Trophoblast cell (in vitro differentiated cells and primary cell): ENCODE data around the gene PLEKHM2.

Source experiments
- DNase-seq, 2 donors: peaks; one replicate each; pipeline ENCODE4 v3.0.0-alpha.2; 2016
- H2AFZ ChIP-seq: 2 replicates; pipeline ENCODE4 v1.6.1; 2013; ENCODE audit warnings: low read length, moderate library complexity, mild to moderate bottlenecking; ENCODE audit not compliant: insufficient read depth, poor library complexity
- H2AK5ac ChIP-seq: 2 replicates; pipeline ENCODE4 v1.6.1; 2013; ENCODE audit warnings: mild to moderate bottlenecking, low read length
- H2BK120ac ChIP-seq: 2 replicates; pipeline ENCODE4 v1.6.1; 2013; ENCODE audit warnings: low read length, mild to moderate bottlenecking, moderate library complexity; ENCODE audit not compliant: insufficient read depth, poor library complexity
- H2BK12ac ChIP-seq: 2 replicates; pipeline ENCODE4 v1.6.1; 2013; ENCODE audit warnings: mild to moderate bottlenecking, low read length, moderate library complexity
- H2BK5ac ChIP-seq: 2 replicates; pipeline ENCODE4 v1.6.1; 2013; ENCODE audit warnings: low read length, low read depth, moderate library complexity, mild to moderate bottlenecking; ENCODE audit not compliant: poor library complexity
- H3K14ac ChIP-seq: 2 replicates; pipeline ENCODE4 v1.6.1; 2013; ENCODE audit warnings: mild to moderate bottlenecking, low read length
- H3K18ac ChIP-seq: 2 replicates; pipeline ENCODE4 v1.6.1; 2013; ENCODE audit warnings: mild to moderate bottlenecking, low read length
- H3K23ac ChIP-seq: 2 replicates; pipeline ENCODE4 v1.6.1; 2013; ENCODE audit warnings: low read length
- H3K27ac ChIP-seq: 2 replicates; pipeline ENCODE4 v1.5.1; 2013; ENCODE audit warnings: low read depth, mild to moderate bottlenecking, inconsistent platforms, low read length, moderate library complexity
- H3K27me3 ChIP-seq: 2 replicates; pipeline ENCODE4 v1.6.1; 2013; ENCODE audit warnings: inconsistent platforms, mild to moderate bottlenecking, low read length, moderate library complexity; ENCODE audit not compliant: insufficient read depth
- H3K36me3 ChIP-seq, 2 experiments: 1 replicate in 1 of 2; 2 replicates in 1 of 2; pipeline ENCODE4 v1.6.1; 2013; ENCODE audit warnings: low read length in 2 of 2, mild to moderate bottlenecking in 2 of 2, moderate library complexity in 1 of 2; ENCODE audit not compliant: insufficient read depth in 2 of 2, control insufficient read depth in 1 of 2
- H3K4ac ChIP-seq: 2 replicates; pipeline ENCODE4 v1.6.1; 2013; ENCODE audit warnings: low read depth, mild to moderate bottlenecking, low read length, moderate library complexity
- H3K4me1 ChIP-seq, 2 experiments: 1 replicate in 1 of 2; 2 replicates in 1 of 2; pipeline ENCODE4 v1.6.1; 2013; ENCODE audit warnings: low read length in 2 of 2, mild to moderate bottlenecking in 2 of 2, moderate library complexity in 1 of 2; ENCODE audit not compliant: insufficient read depth in 2 of 2, control insufficient read depth in 1 of 2
- H3K4me2 ChIP-seq: 2 replicates; pipeline ENCODE4 v1.6.1; 2013; ENCODE audit warnings: inconsistent platforms, mild to moderate bottlenecking, low read length, moderate library complexity
- H3K4me3 ChIP-seq: 2 replicates; pipeline ENCODE4 v1.5.1; 2013; ENCODE audit warnings: mild to moderate bottlenecking, low read depth, low read length, inconsistent platforms
- H3K79me1 ChIP-seq: one replicate; pipeline ENCODE4 v1.6.1; 2013; ENCODE audit warnings: low read length
- H3K79me2 ChIP-seq: 2 replicates; pipeline ENCODE4 v1.6.1; 2013; ENCODE audit warnings: low read length, mild to moderate bottlenecking; ENCODE audit not compliant: control insufficient read depth, insufficient read depth, poor library complexity
- H3K9ac ChIP-seq: 2 replicates; pipeline ENCODE4 v1.6.1; 2013; ENCODE audit warnings: mild to moderate bottlenecking, low read length
- H3K9me3 ChIP-seq: 2 replicates; pipeline ENCODE4 v1.6.1; 2013; ENCODE audit warnings: low read depth, mild to moderate bottlenecking, control low read depth, inconsistent platforms, low read length; ENCODE audit not compliant: insufficient read depth
- H4K12ac ChIP-seq: 2 replicates; pipeline ENCODE4 v1.6.1; 2013; ENCODE audit warnings: low read depth, mild to moderate bottlenecking, low read length, moderate library complexity
- H4K8ac ChIP-seq: 2 replicates; pipeline ENCODE4 v1.6.1; 2013; ENCODE audit warnings: low read depth, mild to moderate bottlenecking, low read length, moderate library complexity
- H4K91ac ChIP-seq: one replicate; pipeline ENCODE4 v1.6.1; 2013; ENCODE audit warnings: low read depth, mild to moderate bottlenecking, low read length, moderate library complexity
- WGBS: extraction: QIAGEN DNeasy Blood & Tissue Kit; methylation state at CpG from one replicate; pipeline ENCODE4 v1.1.7; 2013; ENCODE audit warnings: missing lambda C conversion rate; ENCODE audit not compliant: insufficient read length, insufficient coverage; ENCODE audit errors: extremely low coverage; 5-methylcytosine and 5-hydroxymethylcytosine counted together

The PLEKHM2 gene

DNA sequence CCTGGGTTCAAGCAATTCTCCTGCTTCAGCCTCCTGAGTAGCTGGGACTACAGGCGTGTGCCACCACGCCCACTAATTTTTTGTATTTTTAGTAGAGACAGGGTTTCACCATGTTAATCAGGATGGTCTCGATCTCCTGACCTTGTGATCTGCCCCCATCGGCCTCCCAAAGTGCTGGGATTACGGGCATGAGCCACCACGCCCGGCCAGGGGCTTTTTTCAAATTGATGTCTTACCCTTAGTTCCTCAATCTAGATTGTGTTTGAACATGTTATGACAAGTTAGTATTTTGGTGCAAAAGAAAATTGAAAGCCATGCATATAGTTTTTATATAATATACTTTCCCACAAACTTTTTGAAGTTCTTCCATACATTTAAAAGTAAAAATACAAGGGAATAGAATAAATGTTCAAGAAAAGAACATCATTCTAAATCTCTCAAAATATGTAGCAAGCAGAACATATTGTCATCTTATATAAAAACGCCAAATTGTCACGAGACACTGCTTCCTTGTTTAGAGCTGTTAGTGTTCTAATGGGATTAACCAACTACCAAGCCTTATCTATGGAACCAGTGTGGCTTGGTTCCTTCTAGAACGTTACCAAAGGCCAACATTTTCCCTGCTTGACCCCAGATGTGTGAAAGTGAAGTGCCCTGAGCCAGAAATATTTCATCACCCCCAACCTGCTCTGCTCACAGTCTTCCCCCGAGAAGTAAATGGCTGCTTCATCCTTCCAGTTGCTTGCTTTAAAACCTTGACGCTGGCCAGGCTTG is 9.5 kb upstream of the PLEKHM2 start:
- Histone ChIP-seq H4K8ac (no peak overlapping the region), H3K4me3 (no peak overlapping the region), H4K91ac (no peak overlapping the region), H3K36me3 (no peaks in the 10 kb centered on the region), H4K12ac (no peak overlapping the region), H3K27me3 (no peaks in the 10 kb centered on the region), H3K9me3 (peaks cover 4% of the 10 kb centered on the region), H3K9ac (no peak overlapping the region), H2AK5ac (no peak overlapping the region), H3K4me1 (peaks cover 0 to 3% of the 10 kb centered on the region in 2 experiments), H3K23ac (no peak overlapping the region), H3K79me2 (no peaks in the 10 kb centered on the region), H3K4ac (no peak overlapping the region), H3K14ac (no peak overlapping the region), H3K27ac (no peak overlapping the region), H3K4me2 (no peak overlapping the region), H3K18ac (no peak overlapping the region), H3K79me1 (no peaks in the 10 kb centered on the region), H2BK5ac (no peak overlapping the region), H2AFZ (no peak overlapping the region), H2BK12ac (no peak overlapping the region), H2BK120ac (no peak overlapping the region)
- WGBS: no CpG with 5 or more reads among the region's 12 CpGs
- no peak for DNase-seq

DNA sequence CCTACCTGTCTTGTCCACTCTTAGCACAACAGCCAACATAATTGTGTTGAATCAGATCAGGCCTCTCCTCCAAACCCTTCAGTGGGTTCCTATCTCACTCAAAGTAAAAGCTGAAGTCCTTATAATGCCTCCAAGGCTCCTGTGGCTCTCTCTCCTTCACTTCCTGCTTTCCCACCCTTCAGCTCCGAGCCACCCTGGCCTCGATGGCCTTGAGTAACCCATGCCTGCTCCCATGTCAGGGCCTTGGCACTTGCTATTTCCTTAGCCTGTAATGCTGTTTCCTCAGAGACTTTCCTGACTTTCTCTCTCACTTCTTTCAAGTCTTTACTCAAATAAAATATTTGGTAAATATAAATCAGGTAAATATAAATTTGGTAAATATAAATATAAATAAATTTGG is 8.1 kb upstream of the PLEKHM2 start:
- DNase-seq: no peak
- Histone ChIP-seq H3K27me3 (no peaks in the 10 kb centered on the region), H3K79me1 (no peaks in the 10 kb centered on the region), H3K18ac (no peak overlapping the region), H2BK12ac (no peak overlapping the region), H3K9me3 (peaks cover 4% of the 10 kb centered on the region), H2BK5ac (no peak overlapping the region), H3K27ac (no peak overlapping the region), H3K79me2 (no peaks in the 10 kb centered on the region), H3K4me3 (no peak overlapping the region), H3K36me3 (no peaks in the 10 kb centered on the region), H3K23ac (no peak overlapping the region), H3K4ac (no peak overlapping the region), H2AFZ (no peak overlapping the region), H4K12ac (no peak overlapping the region), H3K4me2 (no peak overlapping the region), H4K91ac (no peak overlapping the region), H3K14ac (no peak overlapping the region), H3K4me1 (peaks cover 2 to 8% of the 10 kb centered on the region in 2 experiments), H4K8ac (no peak overlapping the region), H2BK120ac (no peak overlapping the region), H3K9ac (no peak overlapping the region), H2AK5ac (no peak overlapping the region)
- no CpG with 5 or more reads among the region's 2 CpGs for WGBS

DNA sequence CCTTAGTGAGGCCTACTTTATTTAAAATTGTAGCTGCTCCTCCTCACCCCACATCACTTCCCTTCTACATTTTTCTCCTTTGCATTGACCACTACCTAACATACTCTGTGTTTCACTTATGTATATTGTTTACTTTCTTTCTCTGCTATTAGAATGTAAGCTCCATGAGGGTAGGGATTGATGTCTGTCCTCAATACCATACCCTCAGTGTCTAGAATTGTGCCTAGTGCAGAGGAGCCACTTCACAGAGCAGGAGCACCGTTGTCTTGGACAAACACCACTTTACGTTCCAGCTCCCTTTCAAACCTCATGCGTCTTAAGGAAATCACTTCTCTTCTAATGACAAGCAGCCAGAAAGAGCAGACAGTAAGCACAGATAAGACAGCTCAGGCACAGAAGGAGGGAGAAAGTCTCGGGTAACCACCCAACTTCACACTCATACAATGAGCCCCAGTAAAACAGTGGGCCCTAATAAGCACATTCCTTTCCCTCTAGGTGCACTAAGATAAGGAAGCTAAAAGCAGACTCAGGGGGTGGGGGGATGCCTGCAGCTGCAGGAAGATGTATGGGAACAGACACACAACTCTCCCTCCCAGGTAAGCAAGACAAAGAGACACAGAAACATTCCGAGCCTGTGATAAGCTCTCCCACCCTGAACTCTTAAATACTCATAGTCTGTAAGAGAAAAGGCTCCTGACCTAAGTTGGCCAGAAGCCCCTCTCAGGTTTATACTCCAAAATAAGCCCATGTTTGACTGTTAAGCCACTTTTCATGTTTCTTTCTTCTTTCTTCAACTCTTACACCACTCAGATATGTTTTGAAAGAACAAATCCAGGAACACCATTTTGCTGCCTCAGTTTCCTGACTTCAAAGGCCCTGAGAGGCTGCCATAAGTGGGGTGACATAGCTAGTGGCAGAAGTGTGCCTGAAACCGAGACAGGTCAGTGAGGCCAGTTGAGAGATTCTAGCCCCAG is 7.1 kb upstream of the PLEKHM2 start:
- Histone ChIP-seq H3K4me2 (no peak overlapping the region), H3K23ac (no peak overlapping the region), H2BK12ac (peak overlapping the region; percentile 52), H3K9ac (no peak overlapping the region), H3K27me3 (no peaks in the 10 kb centered on the region), H4K12ac (no peak overlapping the region), H2BK5ac (no peak overlapping the region), H3K4me1 (peaks cover 6 to 13% of the 10 kb centered on the region in 2 experiments), H2AFZ (no peak overlapping the region), H4K8ac (no peak overlapping the region), H2BK120ac (no peak overlapping the region), H3K4ac (no peak overlapping the region), H4K91ac (no peak overlapping the region), H3K9me3 (peaks cover 4% of the 10 kb centered on the region), H3K27ac (peak overlapping the region; percentile 34), H3K79me2 (no peaks in the 10 kb centered on the region), H3K14ac (no peak overlapping the region), H3K36me3 (no peaks in the 10 kb centered on the region), H3K4me3 (no peak overlapping the region), H3K18ac (no peak overlapping the region), H2AK5ac (no peak overlapping the region), H3K79me1 (peaks cover 2% of the 10 kb centered on the region)
- no peak for DNase-seq
- WGBS: no CpG with 5 or more reads among the region's 6 CpGs

DNA sequence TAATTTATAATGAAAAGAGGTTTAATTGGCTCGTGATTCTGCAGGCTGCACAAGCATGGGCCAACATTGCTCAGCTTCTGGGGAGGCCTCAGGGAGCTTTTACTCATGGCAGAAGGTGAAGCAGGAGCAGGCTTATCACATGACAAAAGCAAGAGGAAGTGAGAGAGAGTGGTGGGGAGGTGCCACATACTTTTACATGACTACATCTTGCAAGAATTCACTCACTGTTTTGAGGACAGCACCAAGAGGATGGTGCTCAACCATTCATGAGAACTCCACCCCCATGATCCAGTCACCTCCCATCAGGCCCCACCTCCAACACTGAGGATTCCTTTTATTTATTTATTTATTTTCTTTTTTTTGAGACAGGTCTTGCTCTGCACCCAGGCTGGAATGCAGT is 5.5 kb upstream of the PLEKHM2 start:
- H3K79me2 ChIP-seq: no peaks in the 10 kb centered on the region
- H4K8ac ChIP-seq: no peak overlapping the region
- no peak overlapping the region for H3K23ac ChIP-seq

More for the DNA sequence above, 5.5 kb upstream of the PLEKHM2 start:
- no peak overlapping the region for H3K4ac ChIP-seq
- no peak overlapping the region for H3K4me2 ChIP-seq
- no peak overlapping the region for H2AFZ ChIP-seq
- no peak overlapping the region for H2AK5ac ChIP-seq
- no peak overlapping the region for H4K12ac ChIP-seq
- H3K14ac ChIP-seq: no peak overlapping the region
- no peak overlapping the region for H2BK12ac ChIP-seq
- no CpG with 5 or more reads among the region's 1 CpG for WGBS
- H3K4me3 ChIP-seq: no peak overlapping the region
- H4K91ac ChIP-seq: no peak overlapping the region
- peaks cover 4% of the 10 kb centered on the region for H3K9me3 ChIP-seq
- DNase-seq: peak; percentile 85 to 88
- H3K18ac ChIP-seq: no peak overlapping the region
- H3K9ac ChIP-seq: no peak overlapping the region
- no peak overlapping the region for H2BK120ac ChIP-seq
- H3K4me1 ChIP-seq: peaks cover 13 to 19% of the 10 kb centered on the region in 2 experiments
- H3K79me1 ChIP-seq: peaks cover 7% of the 10 kb centered on the region
- no peaks in the 10 kb centered on the region for H3K27me3 ChIP-seq
- H3K36me3 ChIP-seq: no peaks in the 10 kb centered on the region
- no peak overlapping the region for H3K27ac ChIP-seq
- no peak overlapping the region for H2BK5ac ChIP-seq
